Astrocyte of the spinal cord (primary cell): ENCODE measurements around the gene RPS24.

Source experiments
- DNase-seq: peaks from one replicate; pipeline ENCODE4 v3.0.0; 2011; ENCODE audit warnings: low read depth, low spot score
- H3K4me3 ChIP-seq: 2 replicates; pipeline ENCODE4 v1.5.1; 2011; ENCODE audit warnings: low read depth, mild to moderate bottlenecking, low read length, moderate library complexity
- in situ Hi-C: cut with HindIII; loops from 2 replicates; pipeline ENCODE4 v1.10.0; 2017; ENCODE audit warnings: low sequenced_read_pairs
- TF ChIP-seq, protein P1 (sequence below): IDR thresholded peaks from 2 replicates; pipeline ENCODE4 v1.5.1; 2012; ENCODE audit warnings: low read depth, mild to moderate bottlenecking, low read length, inconsistent platforms

RPS24 gene

GRCh38 chr10:78000956-78001472 is 32.6 kb upstream of the RPS24 start:
- in situ Hi-C loops, result no loop called here
- DNase-seq, result no peak
- TF ChIP-seq, protein P1, sequence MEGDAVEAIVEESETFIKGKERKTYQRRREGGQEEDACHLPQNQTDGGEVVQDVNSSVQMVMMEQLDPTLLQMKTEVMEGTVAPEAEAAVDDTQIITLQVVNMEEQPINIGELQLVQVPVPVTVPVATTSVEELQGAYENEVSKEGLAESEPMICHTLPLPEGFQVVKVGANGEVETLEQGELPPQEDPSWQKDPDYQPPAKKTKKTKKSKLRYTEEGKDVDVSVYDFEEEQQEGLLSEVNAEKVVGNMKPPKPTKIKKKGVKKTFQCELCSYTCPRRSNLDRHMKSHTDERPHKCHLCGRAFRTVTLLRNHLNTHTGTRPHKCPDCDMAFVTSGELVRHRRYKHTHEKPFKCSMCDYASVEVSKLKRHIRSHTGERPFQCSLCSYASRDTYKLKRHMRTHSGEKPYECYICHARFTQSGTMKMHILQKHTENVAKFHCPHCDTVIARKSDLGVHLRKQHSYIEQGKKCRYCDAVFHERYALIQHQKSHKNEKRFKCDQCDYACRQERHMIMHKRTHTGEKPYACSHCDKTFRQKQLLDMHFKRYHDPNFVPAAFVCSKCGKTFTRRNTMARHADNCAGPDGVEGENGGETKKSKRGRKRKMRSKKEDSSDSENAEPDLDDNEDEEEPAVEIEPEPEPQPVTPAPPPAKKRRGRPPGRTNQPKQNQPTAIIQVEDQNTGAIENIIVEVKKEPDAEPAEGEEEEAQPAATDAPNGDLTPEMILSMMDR, result no peak
- no peak overlapping the region for H3K4me3 ChIP-seq

DNA sequence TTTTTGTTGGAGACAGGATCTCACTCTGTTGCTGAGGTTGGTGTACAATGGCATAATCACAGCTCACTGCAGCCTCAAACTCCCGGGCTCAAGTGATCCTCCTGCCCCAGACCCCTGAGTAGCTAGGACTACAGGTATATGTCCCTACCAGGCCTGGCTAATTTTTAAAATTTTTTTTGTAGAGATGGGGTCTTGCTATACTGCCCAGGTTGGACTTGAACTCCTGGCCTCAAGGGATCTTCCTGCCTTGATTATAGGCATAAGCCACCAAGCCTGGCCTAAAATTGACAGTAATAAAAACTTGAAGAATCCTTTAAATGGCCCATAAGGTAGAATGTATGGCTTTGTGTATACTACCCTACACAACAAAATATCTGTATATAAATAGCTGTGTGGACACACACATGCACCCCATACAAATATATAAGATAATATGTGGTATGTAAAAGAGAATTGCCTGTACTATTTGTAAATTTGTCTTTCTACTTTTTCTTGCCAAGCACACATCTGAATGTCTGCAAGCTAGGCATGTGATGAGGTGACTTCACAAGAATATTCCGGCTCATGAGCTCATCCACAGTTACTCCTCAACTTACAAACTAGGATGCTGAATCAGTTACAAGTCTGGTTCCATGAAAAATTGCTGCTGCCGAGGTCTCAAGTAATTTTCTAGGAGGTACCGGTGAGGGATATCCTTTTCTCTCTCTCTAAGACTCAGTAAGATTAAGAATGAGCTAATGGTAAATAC is 30.9 kb upstream of the RPS24 start:
- DNase-seq, result no peak
- in situ Hi-C loops, result no loop called here
- no peak overlapping the region for H3K4me3 ChIP-seq
- TF ChIP-seq, protein P1, result no peak

DNA sequence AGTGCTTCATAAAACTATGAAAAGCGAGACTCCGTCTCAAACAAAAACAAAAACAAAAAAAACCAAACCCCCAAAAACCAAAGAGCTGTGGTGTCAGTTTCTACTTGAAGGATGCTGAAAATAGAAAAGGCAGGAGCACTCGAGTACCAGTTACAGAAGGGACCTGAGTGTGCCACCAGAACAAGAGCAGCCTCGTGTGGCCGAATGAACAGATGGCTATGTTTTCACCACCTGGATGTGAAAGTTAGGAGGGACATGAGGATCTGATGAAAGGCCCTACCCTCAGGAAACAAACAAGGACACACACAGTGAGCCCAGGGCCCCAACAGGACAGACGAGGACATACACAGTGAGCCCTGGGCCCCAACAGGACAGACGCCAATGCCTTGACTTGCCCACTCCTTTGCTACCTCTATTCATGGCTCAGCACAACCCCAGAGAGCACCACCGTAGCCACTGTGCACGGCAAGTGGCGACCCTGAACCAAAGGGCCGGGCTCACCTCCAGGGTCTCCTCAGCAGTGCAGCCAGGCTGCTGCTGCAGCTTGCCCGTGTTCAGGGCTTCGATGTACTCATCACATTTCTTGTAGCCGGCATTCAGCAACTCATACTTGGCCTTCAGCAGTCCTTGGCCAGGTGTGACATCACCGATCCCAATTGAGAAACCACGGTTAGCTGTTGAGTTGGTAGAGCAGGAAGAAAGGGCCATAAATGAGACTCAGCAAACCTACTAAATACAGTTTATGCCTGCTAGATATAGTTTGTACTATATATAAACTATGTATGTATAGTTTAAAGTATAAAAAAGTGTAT is 29.2 kb upstream of the RPS24 start:
- no peak for DNase-seq
- in situ Hi-C loops, result no loop called here
- TF ChIP-seq, protein P1, result no peak

GRCh38 chr10:78007172-78007571 is 26.5 kb upstream of the RPS24 start:
- DNase-seq, result no peak
- in situ Hi-C loops, result no loop called here
- TF ChIP-seq, protein P1, result no peak
- no peak overlapping the region for H3K4me3 ChIP-seq

More for the DNA sequence above, 29.2 kb upstream of the RPS24 start:
- no peak overlapping the region for H3K4me3 ChIP-seq

DNA sequence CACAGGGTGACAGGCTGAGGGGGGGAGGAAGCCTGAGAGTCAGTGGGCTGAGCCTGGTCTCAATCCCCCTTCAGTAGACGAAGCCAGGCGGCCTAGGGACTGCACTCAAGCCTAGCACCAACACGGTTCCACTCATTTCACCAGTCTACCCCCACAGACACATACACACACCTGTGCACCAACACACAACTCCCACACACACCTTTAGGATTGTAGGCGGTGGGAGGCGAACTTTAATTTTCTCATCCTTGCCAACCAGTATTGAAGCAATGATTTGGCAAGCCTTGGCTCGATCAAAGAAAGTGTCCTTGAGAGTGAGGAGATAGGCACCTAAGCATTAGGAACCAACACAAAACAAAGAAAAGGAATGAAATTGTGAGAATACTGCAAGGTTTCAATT is 24.0 kb upstream of the RPS24 start:
- H3K4me3 ChIP-seq, result no peak overlapping the region
- TF ChIP-seq, protein P1, result no peak
- no peak for DNase-seq
- in situ Hi-C loops, result no loop called here

DNA sequence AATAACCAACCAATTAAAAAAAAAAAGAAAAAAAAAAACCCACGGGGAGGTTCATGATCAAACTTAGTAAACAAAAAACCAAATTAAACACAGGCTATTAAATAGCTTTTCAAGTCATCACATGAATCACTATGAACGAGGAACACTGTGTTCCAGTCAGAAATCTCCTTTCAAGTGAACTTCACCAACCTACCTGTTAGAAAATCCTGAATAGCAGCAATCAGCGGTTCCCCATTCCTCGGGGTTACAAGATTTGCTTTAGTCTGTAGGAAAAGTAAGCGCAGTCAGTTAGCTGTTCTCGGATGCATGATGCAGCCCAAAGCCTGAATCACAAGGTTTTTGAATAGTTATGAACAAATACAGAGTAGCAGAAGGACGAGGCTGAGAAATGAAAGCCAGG is 23.4 kb upstream of the RPS24 start:
- in situ Hi-C loops, result no loop called here
- H3K4me3 ChIP-seq, result no peak overlapping the region
- TF ChIP-seq, protein P1, result no peak
- DNase-seq, result no peak
